ENCODE measurements around the gene NUS1. TPM values are rescaled to one million over a fixed set of nuclear protein-coding genes. Genes with fewer than 3 reads are reported as not detected.
"Not testable (repeated sequence)": the region's sequence is repeated elsewhere in the genome, so short reads cannot be mapped to it uniquely, and the experiment has no call there.

The NUS1 gene
- polyA plus RNA-seq, 3 donors = 47.1 to 49.1 (median 49.0) TPM

- DNase-seq = no peak
These were observed 11.9 kb downstream of the NUS1 start for GRCh38 chr6:117687021-117687648.

GRCh38 chr6:117689584-117689983, 14.3 kb downstream of the NUS1 start:
- not testable (repeated sequence) for DNase-seq

GRCh38 chr6:117706504-117706903, 31.2 kb downstream of the NUS1 start:
- DNase-seq = no peak

- DNase-seq = not testable (repeated sequence)
These were observed 31.8 kb downstream of the NUS1 start for GRCh38 chr6:117706936-117707509.

GRCh38 chr6:117711369-117711768, 36.1 kb downstream of the NUS1 start:
- no peak for DNase-seq

GRCh38 chr6:117718895-117719294, 43.6 kb downstream of the NUS1 start:
- no peak for DNase-seq

- not testable (repeated sequence) for DNase-seq
These were observed 46.3 kb downstream of the NUS1 start for GRCh38 chr6:117721520-117721919.

GRCh38 chr6:117728626-117729025, 53.4 kb downstream of the NUS1 start:
- no peak for DNase-seq

GRCh38 chr6:117729613-117730012, 54.3 kb downstream of the NUS1 start:
- no peak for DNase-seq

GRCh38 chr6:117733341-117733740, 58.1 kb downstream of the NUS1 start:
- DNase-seq = no peak

- no peak for DNase-seq
These were observed 64.6 kb downstream of the NUS1 start for GRCh38 chr6:117739869-117740268.

- no peak for DNase-seq
These were observed 65.3 kb downstream of the NUS1 start for GRCh38 chr6:117740605-117741004.

- DNase-seq = not testable (repeated sequence)
These were observed 75.4 kb downstream of the NUS1 start for GRCh38 chr6:117750675-117751074.

Other genes with a start within 250 kb of the NUS1 start
- gene ROS1, start 249.5 kb upstream of the NUS1 start, polyA plus RNA-seq (ENCODE audit: insufficient read length in 3 of 3) = under 1 TPM; 0.11 to 0.16 (median 0.12) TPM
- 10 to 100 TPM; 11.1 to 14.9 (median 12.4) TPM for gene DCBLD1, start 192.8 kb upstream of the NUS1 start, polyA plus RNA-seq (ENCODE audit: insufficient read length in 3 of 3)
- gene GOPC, start 73.0 kb upstream of the NUS1 start, polyA plus RNA-seq (ENCODE audit: insufficient read length in 3 of 3) = 10 to 100 TPM; 56.2 to 60.7 (median 56.5) TPM
- gene SLC35F1, start 231.8 kb downstream of the NUS1 start, polyA plus RNA-seq (ENCODE audit: insufficient read length in 3 of 3) = 1 to 10 TPM; 2.2 to 2.7 (median 2.7) TPM

All from renal pelvis (tissue), 4 donors.